Stimulated activated effector memory CD8-positive, alpha-beta T cell treated with anti-CD3 and anti-CD28 coated beads, Interleukin-12 subunit alpha, Interleukin-12 subunit beta, amount 100 ng/mL, for 72 hours (primary cell): ENCODE measurements around the gene LILRB1.
"Not testable (repeated sequence)": the region's sequence is repeated elsewhere in the genome, so short reads cannot be mapped to it uniquely, and the experiment has no call there.

Experiments used
- ATAC-seq: fragments of 150-1000 bp; cut with Tn5 transposase; 2 replicates; pipeline ENCODE4 v1.10.0; 2021
- DNase-seq, 2 donors: peaks; one replicate each; pipeline ENCODE4 v3.0.0; 2021 to 2022; ENCODE audit warnings: low spot score in 2 of 2
- H3K27ac Mint-ChIP-seq: one replicate; pipeline ENCODE4 v1.8.0; 2022; ENCODE audit warnings: mild to moderate bottlenecking, mixed read lengths
- H3K36me3 Mint-ChIP-seq: one replicate; pipeline ENCODE4 v1.8.0; 2022; ENCODE audit warnings: mild to moderate bottlenecking, mixed read lengths
- H3K4me1 Mint-ChIP-seq: one replicate; pipeline ENCODE4 v1.8.0; 2022; ENCODE audit warnings: mixed read lengths
- H3K4me3 Mint-ChIP-seq: one replicate; pipeline ENCODE4 v1.8.0; 2022; ENCODE audit warnings: mild to moderate bottlenecking, mixed read lengths
- H3K9me3 Mint-ChIP-seq: one replicate; pipeline ENCODE4 v1.8.0; 2022; ENCODE audit warnings: mixed read lengths

LILRB1 gene

DNA sequence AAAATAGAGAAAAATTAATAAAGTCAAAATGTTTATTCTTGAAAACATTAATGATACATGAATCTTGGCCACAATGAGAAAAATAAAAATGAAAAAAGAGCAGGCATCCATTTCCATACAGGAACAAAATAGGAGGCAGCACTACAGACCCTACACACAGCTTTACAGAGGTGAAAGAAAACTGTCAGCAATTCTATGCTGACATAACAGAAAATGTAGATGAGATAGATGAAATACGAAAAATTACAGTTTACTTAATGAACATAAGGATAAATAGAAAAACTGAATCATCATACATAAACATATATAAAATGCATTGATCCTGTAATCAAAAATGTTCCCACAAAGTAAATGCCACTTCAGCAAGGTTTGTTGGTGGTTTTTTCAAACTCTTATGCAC lies 38.1 kb downstream of the LILRB1 start:
- H3K4me3 Mint-ChIP-seq, result no peak overlapping the region
- DNase-seq (no peak), ATAC-seq (no peak)
- H3K27ac Mint-ChIP-seq, result no peak overlapping the region
- H3K9me3 Mint-ChIP-seq, result peaks cover 5% of the 10 kb centered on the region
- no peaks in the 10 kb centered on the region for H3K36me3 Mint-ChIP-seq
- H3K4me1 Mint-ChIP-seq, result no peaks in the 10 kb centered on the region

DNA sequence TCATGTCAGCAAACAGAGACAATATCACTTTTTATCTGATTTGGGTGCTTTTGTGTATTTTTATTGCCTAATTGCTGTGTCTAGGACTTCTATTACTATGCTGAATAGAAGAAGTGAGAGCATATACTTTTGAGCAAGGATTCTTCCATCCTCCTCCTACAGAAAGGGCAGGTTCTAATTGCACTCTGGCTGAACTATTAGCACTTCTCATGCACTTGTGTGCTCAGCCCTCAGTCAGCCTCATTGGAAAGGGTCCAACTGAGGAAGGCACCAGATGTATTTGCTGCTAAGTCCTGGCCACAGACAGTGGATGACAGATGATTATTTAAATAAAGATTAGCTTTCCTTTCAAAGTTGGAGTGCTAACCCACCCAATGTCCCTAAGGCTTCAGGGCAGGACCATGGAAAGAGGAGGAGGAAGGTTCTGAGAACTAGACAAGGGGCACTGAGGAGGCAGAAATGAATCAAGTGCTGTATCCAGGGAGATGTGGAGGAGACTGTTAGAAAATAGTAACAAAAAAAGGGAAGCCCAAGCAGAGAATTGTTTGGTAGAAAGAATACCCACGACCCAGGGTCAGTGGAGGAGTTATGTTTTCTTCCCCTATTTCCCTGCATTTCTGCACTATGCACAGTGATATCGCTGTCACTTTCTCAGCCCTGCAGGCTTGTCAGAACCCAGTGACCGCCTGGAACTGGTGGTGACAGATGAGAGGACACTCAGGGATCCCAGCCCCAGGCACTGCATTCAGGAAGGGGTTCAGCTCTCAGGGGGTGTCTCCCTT lies 40.5 kb downstream of the LILRB1 start:
- no peak for ATAC-seq
- no peak overlapping the region for H3K27ac Mint-ChIP-seq

DNA sequence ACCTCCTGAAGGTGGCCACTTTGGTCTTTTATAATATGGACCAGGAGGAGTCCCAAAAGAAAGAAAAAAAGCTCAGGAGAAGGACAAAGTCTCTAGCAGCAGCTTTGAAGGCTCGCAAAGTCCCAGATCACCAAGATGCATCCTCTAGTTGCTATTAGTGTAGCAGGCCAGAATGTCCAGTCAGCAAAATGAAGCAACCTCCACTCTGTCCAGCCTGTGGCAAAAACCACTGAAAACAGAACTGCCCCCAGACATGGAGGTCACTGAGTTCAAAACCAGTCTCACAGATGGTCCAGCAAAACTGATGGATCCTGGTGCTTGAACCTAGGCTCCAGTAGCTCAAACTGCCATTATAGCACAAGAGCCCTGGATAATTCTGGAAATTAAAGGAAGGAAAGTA lies 42.9 kb downstream of the LILRB1 start:
- DNase-seq, result no peak
- H3K36me3 Mint-ChIP-seq, result no peaks in the 10 kb centered on the region

More for the DNA sequence above, 40.5 kb downstream of the LILRB1 start:
- Mint-ChIP-seq H3K9me3 (peaks cover 5% of the 10 kb centered on the region), H3K4me1 (no peaks in the 10 kb centered on the region), H3K4me3 (no peak overlapping the region), H3K36me3 (no peaks in the 10 kb centered on the region)
- no peak for DNase-seq

DNA sequence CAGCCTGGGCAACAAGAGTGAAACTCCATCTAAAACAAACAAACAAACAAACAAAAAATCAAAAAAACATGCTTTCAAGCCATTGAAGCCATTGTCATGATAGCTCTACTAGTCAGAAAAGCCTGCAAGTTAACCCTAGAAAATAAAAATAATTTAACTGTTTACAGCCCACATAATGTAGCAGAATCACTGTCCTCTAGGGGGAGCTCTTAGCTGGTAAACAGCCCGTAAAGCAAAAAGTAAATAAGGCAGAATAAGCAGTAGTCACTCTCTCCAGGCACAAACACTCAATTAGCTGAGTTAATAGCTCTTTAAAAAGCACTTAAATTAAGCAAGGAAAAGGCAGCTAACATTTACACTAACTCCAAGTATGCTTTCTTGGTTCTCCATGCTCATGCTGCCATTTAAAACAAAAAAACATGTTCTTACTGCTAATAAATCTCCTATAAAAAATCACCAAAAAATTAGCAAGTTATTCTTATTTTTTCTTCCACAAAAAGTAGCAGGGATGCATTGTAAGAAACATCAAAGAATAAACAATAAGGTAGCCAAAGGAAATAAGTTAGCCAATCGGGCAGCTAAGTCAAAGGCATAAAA lies 43.8 kb downstream of the LILRB1 start:
- no peak overlapping the region for H3K4me3 Mint-ChIP-seq
- H3K36me3 Mint-ChIP-seq, result no peaks in the 10 kb centered on the region
- DNase-seq, result no peak
- H3K9me3 Mint-ChIP-seq, result no peaks in the 10 kb centered on the region
- H3K4me1 Mint-ChIP-seq, result no peaks in the 10 kb centered on the region
- no peak overlapping the region for H3K27ac Mint-ChIP-seq
- ATAC-seq, result no peak

More for the DNA sequence above, 42.9 kb downstream of the LILRB1 start:
- no peak for ATAC-seq
- Mint-ChIP-seq H3K4me3 (no peak overlapping the region), H3K9me3 (peaks cover 2% of the 10 kb centered on the region), H3K27ac (no peak overlapping the region), H3K4me1 (no peaks in the 10 kb centered on the region)

DNA sequence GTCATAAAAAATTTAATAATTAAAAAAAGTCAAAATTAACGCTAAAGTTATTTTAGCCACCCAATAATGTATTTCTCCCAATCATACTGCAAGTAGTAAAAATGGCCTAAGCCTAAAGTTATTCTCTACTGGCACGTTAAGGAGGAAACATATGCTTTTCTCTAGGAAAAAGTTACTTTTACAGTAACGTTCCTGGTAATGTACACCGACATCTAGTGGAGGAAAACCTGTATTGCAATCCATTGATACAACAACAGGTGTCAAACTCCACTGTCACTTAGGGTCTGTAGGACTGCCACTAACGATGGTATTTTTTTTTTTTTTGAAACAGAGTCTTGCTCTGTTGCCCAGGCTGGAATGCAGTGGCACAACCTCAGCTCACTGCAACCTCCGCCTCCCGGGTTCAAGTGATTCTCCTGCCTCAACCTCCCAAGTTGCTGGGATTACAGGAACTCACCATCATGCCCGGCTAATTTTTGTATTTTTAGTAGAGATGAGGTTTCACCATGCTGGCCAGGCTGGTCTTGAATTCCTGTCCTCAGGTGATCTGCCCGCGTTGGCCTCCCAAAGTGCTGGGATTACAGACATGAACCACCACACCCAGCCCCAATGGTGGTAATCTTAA lies 46.0 kb downstream of the LILRB1 start:
- not testable (repeated sequence) for H3K9me3 Mint-ChIP-seq, H3K4me3 Mint-ChIP-seq, DNase-seq, ATAC-seq, H3K36me3 Mint-ChIP-seq, H3K27ac Mint-ChIP-seq, H3K4me1 Mint-ChIP-seq

DNA sequence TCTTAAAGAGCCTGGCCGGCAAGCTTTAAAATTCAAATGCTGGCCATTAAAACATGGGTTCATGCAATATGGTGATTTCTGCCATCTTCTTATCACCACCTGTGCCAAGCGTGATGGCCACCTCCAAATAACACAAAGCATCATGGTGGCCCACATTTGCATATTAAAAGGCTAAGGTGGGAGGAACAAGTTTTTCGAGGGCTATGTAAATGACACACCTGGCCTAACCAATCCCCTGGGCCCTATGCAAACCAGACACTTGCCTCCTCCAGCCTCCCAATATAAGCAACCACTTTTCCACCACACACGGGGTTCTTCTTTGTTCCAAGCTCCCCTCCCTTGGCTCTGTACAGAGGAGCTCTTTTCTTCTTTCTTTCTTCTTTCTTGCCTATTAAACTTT lies 46.9 kb downstream of the LILRB1 start:
- ATAC-seq (no peak), DNase-seq (no peak)
- Mint-ChIP-seq H3K4me1 (no peaks in the 10 kb centered on the region), H3K4me3 (no peak overlapping the region), H3K9me3 (no peaks in the 10 kb centered on the region), H3K36me3 (no peaks in the 10 kb centered on the region), H3K27ac (no peak overlapping the region)

DNA sequence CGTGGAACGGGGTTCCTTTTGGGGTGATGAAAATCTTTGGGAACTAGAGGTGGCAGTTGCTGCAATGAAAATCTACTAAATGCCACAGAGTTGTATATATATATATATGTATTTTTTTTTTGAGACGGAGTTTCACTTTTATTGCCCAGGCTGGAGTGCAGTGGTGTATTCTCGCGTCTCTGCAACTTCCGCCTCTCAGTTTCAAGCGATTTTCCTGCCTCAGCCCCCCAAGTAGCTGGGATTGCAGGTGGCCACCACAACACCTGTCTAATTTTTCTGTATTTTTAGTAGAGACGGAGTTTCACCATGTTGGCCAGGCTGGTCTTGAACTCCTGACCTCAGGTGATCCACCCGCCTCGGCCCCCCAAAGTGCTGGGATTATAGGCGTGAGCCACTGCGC lies 51.3 kb downstream of the LILRB1 start:
- H3K4me1 Mint-ChIP-seq, DNase-seq, H3K9me3 Mint-ChIP-seq, ATAC-seq, H3K36me3 Mint-ChIP-seq, H3K4me3 Mint-ChIP-seq, H3K27ac Mint-ChIP-seq: not testable (repeated sequence)

DNA sequence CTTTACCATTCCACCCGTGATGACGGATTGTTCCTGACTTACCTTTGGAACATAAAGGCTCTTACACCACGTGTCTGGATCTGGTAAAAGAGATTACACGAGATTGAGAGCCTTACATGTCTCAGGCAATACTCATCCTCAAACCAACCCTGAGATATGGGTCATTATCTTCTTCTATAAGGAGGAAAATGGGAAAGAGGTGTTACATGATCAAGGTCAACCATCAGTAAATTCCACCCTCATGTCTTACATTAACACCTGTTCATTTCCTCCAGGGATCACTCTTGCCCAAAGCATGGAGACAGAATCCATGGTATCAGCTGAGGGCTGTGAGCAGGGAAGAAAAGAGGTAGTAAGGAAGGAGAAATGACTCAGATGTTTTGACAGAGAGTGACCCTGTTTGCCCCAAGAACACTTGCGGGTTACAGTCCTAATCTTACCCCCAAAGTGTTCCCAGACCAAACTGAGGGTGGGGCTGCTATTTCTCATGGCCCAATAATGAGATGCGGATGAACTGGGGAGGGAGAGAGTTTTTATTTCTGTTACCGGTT lies 52.1 kb downstream of the LILRB1 start:
- H3K4me3 Mint-ChIP-seq, result no peak overlapping the region
- ATAC-seq, result no peak
- no peaks in the 10 kb centered on the region for H3K9me3 Mint-ChIP-seq
- no peak overlapping the region for H3K27ac Mint-ChIP-seq
- H3K36me3 Mint-ChIP-seq, result no peaks in the 10 kb centered on the region
- DNase-seq, result no peak
- no peaks in the 10 kb centered on the region for H3K4me1 Mint-ChIP-seq

DNA sequence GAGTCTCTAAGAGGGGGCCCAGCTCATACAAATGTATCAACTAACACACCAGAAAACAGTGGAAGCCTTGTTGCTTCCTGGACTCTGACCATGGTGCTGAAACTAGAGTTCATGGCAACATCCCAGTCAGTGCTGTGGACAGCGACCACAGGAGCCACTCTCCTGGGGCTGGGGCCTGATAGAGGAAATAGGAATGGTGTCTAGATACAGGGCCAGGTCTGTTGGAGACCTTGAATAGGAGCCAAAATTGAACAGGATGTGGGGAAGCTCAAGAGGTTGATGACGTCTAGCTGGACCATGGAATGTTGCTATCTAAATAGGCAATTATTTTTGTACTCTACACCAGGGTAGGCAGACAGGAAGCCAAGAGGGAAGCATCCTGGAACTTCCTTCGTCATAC lies 54.2 kb downstream of the LILRB1 start:
- no peaks in the 10 kb centered on the region for H3K4me1 Mint-ChIP-seq
- no peaks in the 10 kb centered on the region for H3K9me3 Mint-ChIP-seq
- H3K4me3 Mint-ChIP-seq, result no peak overlapping the region
- no peaks in the 10 kb centered on the region for H3K36me3 Mint-ChIP-seq
- ATAC-seq, result no peak
- no peak for DNase-seq
- H3K27ac Mint-ChIP-seq, result no peak overlapping the region
